Stimulated activated naive CD8-positive, alpha-beta T cell treated with anti-CD3 and anti-CD28 coated beads, Interleukin-15, Interleukin-2, amounts not matched to agents 100 ng/mL and 50 ng/mL, for 24 hours (primary cell): Measurements from ENCODE around the gene FAM83E.
"Not testable (repeated sequence)": the region's sequence is repeated elsewhere in the genome, so short reads cannot be mapped to it uniquely, and the experiment has no call there.

Source experiments
- H3K27ac Mint-ChIP-seq: one replicate; pipeline ENCODE4 v1.8.0; 2021; ENCODE audit warnings: mild to moderate bottlenecking, mixed read lengths
- H3K27me3 Mint-ChIP-seq: one replicate; pipeline ENCODE4 v1.8.0; 2021; ENCODE audit warnings: mixed read lengths
- H3K36me3 Mint-ChIP-seq: one replicate; pipeline ENCODE4 v1.8.0; 2021; ENCODE audit warnings: low read depth, mixed read lengths
- H3K4me1 Mint-ChIP-seq: one replicate; pipeline ENCODE4 v1.8.0; 2021; ENCODE audit warnings: low read depth, mixed read lengths
- H3K4me3 Mint-ChIP-seq: one replicate; pipeline ENCODE4 v1.8.0; 2021; ENCODE audit warnings: mild to moderate bottlenecking, mixed read lengths
- H3K9me3 Mint-ChIP-seq: one replicate; pipeline ENCODE4 v1.8.0; 2021; ENCODE audit warnings: mixed read lengths

The FAM83E gene

DNA sequence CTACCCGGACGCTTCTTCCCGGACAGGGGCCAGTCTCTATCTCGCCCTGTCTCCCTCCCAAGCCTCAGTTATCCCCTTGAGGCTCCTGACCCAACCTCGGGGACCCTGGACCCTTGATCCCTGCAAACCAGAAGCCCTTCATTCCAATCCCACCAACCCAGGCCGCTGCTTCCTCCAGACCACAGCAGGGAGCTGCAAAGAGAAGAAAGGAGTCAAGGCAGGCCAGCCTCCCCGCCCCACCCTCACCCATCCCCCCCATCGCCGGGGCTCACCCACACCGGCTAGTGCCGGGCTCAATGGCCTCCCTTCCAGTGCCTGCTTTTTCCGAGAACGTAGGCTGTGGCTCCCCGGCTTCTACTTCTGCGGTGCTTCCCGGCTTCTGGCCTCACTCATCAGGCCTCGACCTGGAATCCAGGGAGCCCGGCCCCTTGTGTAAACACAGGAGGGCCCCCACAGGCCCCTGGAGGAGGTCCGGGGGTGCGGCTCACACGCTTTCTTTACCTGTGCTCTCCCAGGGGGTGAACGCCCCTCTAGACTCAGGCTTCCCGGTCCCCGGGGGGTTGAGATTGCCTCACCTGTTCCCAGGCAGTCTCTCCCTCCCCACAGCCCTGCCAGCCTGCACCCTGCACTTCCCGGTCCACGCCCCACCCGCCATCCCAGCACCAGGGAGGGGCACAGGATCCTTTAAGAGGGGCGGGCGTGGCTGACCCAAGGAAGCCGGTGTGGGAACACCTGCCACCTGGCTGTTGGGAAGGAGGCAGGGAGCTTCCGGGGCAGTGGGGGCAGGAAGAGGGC lies at the start of gene FAM83E:
TSS of gene FAM83E (minus strand) at position 641 of the 795 bp plus-strand sequence. CDS start 1,704 bp downstream, outside the sequence.
- Mint-ChIP-seq H3K27ac (peak within 1 kb of the TSS; percentile 66), H3K4me3 (peak within 1 kb of the TSS; percentile 45), H3K9me3 (no peaks in the 10 kb centered on the region), H3K4me1 (peaks cover 34% of the 10 kb centered on the region), H3K27me3 (no peaks in the 10 kb centered on the region), H3K36me3 (peaks cover 55% of the 10 kb centered on the region)

GRCh38 chr19:48664476-48664875 lies 49.6 kb upstream of the FAM83E start:
- Mint-ChIP-seq H3K27ac (no peak overlapping the region), H3K4me1 (peaks cover 9% of the 10 kb centered on the region), H3K4me3 (no peak overlapping the region), H3K36me3 (no peaks in the 10 kb centered on the region), H3K27me3 (no peaks in the 10 kb centered on the region), H3K9me3 (no peaks in the 10 kb centered on the region)

- Mint-ChIP-seq H3K36me3 (no peaks in the 10 kb centered on the region), H3K27ac (no peak overlapping the region), H3K4me3 (no peak overlapping the region), H3K4me1 (peaks cover 9% of the 10 kb centered on the region), H3K9me3 (no peaks in the 10 kb centered on the region), H3K27me3 (no peaks in the 10 kb centered on the region)
Observed at GRCh38 chr19:48663667-48664066, 48.8 kb upstream of the FAM83E start.

DNA sequence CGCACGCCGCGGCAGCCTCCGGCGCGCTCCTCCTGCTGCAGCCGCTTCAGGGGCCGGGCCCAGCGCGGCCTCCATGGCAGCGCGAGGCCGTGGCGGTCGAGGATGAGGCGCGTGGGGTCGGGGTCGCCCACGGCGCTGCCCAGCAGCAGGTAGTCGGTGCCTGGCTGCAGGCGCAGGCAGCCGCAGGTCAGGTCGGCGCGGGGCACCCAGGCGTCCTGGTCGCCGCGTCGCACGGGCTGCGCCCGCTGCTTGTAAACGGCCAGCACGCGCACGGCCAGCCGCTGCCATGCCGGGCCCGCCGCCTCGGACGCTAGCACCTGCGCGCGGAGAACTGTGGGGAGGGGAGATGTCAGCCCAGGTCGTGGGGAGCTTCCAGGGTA lies 46.8 kb upstream of the FAM83E start:
- Mint-ChIP-seq H3K27ac (no peak overlapping the region), H3K9me3 (no peaks in the 10 kb centered on the region), H3K36me3 (no peaks in the 10 kb centered on the region), H3K27me3 (no peaks in the 10 kb centered on the region), H3K4me1 (peaks cover 11% of the 10 kb centered on the region), H3K4me3 (no peak overlapping the region)

DNA sequence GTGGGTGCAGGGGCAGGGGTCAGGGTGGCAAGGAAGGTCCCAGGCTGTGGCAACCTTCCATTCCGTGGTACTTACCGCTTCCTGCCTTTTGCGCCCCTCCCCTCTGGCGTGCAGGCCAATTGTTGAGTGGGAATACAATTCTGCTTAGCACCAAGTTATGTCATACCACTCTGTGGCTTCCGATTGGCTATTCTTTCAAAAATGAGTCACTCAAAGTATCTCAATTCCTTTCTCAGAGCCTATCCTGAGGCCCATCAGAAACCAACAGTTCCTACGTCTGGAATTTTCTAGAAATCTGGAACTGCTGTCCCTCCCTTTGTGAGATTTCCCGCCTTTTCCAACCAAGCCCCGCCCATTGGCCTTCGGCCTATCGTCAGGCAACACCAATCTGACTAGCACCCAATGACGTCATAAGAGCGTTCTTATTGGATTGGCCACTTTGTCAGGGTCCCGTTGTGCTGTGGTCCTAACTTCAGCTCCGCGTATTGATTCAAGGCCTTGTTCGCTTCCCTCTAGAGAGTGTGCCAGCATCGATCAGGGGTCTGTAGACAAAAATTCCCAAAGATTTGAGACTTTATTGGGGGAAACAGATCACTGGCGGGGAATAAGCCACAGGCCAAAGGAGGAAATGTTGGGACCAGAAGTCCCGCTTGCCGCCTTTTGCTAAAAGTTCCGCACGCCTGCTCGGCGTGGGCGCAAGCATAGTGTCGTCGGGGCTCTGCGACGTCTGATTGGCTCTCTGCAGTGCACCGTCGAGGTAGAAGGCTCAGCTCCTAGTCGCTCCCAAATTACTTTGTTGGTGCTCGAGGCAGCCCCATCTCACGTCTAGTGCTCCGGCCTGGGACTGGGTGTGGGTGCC lies 46.2 kb upstream of the FAM83E start:
- Mint-ChIP-seq H3K4me3 (peak overlapping the region; percentile 64), H3K4me1 (peaks cover 12% of the 10 kb centered on the region), H3K36me3 (no peaks in the 10 kb centered on the region), H3K9me3 (no peaks in the 10 kb centered on the region), H3K27ac (peak overlapping the region; percentile 95), H3K27me3 (no peaks in the 10 kb centered on the region)

DNA sequence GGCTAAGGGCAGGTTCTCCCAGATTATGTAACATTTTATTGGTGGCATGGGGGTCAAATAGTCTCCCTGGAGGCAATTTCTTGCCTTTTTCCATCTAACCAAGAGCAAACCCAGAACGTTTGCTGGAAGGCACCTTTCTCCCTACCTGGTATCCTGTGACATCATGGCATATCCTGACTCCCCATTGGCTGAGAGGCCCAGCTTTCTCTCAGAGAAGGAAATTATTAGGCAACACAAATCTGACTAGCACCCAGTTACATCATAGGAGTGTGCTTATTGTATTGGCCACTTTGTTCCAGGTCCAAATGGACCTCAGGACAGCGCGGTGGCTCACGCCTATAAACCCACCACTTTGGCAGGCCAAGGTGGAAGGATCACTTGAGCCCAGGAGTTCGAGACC lies 44.9 kb upstream of the FAM83E start:
- H3K4me1 Mint-ChIP-seq, result peaks cover 12% of the 10 kb centered on the region
- H3K27me3 Mint-ChIP-seq, result no peaks in the 10 kb centered on the region
- H3K9me3 Mint-ChIP-seq, result no peaks in the 10 kb centered on the region
- H3K27ac Mint-ChIP-seq, result no peak overlapping the region
- H3K36me3 Mint-ChIP-seq, result no peaks in the 10 kb centered on the region
- no peak overlapping the region for H3K4me3 Mint-ChIP-seq

DNA sequence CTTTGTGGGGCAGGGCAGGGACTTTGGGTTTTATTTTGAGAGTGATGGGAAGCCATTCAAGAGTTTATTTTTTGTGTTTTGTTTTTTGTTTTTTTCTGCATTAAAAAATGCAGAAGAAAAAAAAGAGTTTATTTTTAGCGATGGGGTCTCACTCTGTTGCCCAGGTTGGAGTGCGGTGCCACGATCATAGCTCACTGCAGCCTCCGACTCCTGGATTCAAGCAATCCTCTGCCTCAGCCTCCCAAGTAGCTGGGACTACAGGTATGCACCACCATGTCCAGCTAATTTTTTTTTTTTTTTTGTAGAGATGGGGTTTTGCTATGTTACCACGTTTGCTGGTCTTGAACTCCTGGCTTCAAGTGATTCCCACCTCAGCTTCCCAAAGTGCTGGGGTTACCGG lies 43.6 kb upstream of the FAM83E start:
- Mint-ChIP-seq H3K27ac (no peak overlapping the region), H3K4me3 (no peak overlapping the region), H3K27me3 (no peaks in the 10 kb centered on the region), H3K36me3 (no peaks in the 10 kb centered on the region), H3K9me3 (no peaks in the 10 kb centered on the region), H3K4me1 (peaks cover 12% of the 10 kb centered on the region)

DNA sequence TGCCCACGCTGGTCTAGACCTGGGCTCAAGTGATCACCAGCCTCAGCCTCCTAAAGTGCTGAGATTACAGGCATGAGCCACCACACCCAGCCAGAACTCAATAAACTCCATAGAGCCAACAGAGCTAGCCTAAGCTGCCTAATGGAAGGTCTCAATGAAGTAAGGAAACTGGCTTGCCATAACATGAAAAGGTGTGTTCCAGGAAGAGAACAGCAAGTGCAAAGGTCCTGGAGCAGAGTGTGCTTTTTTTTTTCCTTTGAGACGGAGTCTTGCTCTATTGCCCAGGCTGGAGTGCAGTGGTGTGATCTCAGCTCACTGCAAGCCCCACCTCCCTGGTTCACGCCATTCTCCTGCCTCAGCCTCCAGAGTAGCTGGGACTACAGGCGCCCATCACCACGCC lies 43.0 kb upstream of the FAM83E start:
- not testable (repeated sequence) for H3K27ac Mint-ChIP-seq, H3K36me3 Mint-ChIP-seq, H3K4me3 Mint-ChIP-seq, H3K9me3 Mint-ChIP-seq, H3K27me3 Mint-ChIP-seq
- peaks cover 12% of the 10 kb centered on the region for H3K4me1 Mint-ChIP-seq

DNA sequence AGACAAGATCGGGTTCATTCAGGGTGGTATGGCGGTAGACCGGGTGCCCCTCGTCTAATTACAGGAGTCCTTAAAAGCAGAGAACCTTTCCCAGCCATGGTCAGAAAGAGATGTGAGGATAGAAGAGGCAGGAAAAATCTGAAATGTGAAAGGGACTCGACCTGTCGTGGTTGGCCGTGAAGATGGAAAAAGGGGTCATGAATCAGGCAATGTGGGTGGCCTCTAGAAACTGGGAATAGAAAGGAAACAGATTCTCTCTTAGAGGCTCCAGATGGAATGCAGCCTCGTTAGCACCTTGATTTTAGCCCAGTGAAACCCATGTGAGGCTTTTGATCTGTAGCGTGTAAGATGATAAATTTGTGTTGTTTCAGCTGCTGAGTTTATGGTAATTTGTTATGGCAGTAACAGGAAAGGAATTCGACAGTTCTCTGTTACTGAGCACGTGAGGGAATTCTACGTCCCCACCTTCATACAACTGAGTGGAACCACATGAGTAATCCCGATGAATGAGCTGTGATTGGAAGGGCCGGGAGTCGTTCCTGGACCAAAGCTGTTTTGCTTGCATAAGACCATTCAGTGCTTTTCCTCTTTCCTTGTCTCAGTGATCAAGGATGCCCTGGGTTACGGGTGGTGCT lies 42.1 kb upstream of the FAM83E start:
- Mint-ChIP-seq H3K27me3 (no peaks in the 10 kb centered on the region), H3K4me3 (no peak overlapping the region), H3K36me3 (no peaks in the 10 kb centered on the region), H3K4me1 (peaks cover 16% of the 10 kb centered on the region), H3K9me3 (no peaks in the 10 kb centered on the region), H3K27ac (no peak overlapping the region)

DNA sequence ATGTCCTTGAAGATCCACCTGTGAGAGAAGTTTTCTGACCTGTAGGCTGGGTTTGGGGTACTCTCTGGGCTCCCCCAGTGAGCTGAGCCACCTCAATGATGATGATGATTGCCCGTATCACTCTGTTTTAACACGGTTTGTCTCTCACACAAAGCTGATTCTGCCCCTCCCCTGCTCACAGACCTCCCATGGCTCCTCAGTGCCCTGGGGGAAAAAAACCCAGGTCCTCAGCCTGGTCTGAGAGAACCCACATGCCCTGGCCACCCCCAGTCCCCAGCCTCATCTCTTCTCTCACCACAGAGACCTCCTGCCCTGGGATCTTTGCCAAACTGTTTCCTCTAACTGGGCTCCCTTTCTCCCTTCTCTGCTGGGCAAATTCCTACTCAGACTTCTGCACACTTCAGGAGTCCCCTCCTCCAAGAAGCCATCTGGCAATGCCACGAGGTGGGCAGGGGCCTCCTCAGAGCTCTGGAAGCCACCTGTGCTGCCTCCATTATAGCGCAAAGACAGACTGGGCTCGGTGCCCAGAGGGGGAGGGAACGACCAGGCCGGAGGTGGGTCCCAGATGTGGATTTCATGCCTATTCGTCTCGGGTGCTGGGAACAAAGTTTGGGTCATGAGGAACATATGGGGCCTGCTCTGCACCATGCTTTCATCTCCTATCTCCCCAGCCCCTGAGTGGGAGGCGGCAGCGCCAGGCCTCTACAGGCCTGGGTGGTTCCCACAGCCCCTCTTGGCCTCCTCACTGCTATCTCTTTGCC lies 39.6 kb upstream of the FAM83E start:
- Mint-ChIP-seq H3K27ac (no peak overlapping the region), H3K4me1 (peaks cover 10% of the 10 kb centered on the region), H3K27me3 (no peaks in the 10 kb centered on the region), H3K4me3 (no peak overlapping the region), H3K36me3 (no peaks in the 10 kb centered on the region), H3K9me3 (no peaks in the 10 kb centered on the region)

GRCh38 chr19:48651683-48652048 lies 36.8 kb upstream of the FAM83E start:
- Mint-ChIP-seq H3K27ac (no peak overlapping the region), H3K27me3 (no peaks in the 10 kb centered on the region), H3K4me1 (peaks cover 24% of the 10 kb centered on the region), H3K4me3 (no peak overlapping the region), H3K9me3 (no peaks in the 10 kb centered on the region), H3K36me3 (no peaks in the 10 kb centered on the region)

GRCh38 chr19:48650974-48651682 lies 36.3 kb upstream of the FAM83E start:
- Mint-ChIP-seq H3K9me3 (no peaks in the 10 kb centered on the region), H3K4me3 (no peak overlapping the region), H3K27ac (peak overlapping the region; percentile 13)

DNA sequence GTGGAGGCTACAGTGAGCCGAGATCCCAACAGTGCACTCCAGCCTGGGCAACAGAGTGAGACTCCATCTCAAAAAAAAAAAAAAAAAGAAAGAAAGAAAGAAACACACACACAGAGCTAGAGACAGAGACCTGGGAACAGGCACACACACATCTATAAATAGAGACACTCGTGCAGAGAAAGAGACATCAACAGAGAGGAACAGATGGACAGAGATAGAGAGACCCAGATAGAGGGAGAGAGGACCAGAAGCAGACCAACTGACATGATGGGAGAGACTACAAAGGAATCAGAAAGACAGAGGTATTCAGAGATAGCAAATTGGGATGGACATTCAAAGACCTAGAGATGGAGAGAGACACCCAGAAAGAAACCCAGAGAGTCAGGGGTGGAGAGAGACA lies 33.3 kb upstream of the FAM83E start:
- Mint-ChIP-seq H3K4me1 (peaks cover 44% of the 10 kb centered on the region), H3K27me3 (no peaks in the 10 kb centered on the region), H3K4me3 (no peak overlapping the region), H3K36me3 (no peaks in the 10 kb centered on the region), H3K9me3 (no peaks in the 10 kb centered on the region), H3K27ac (no peak overlapping the region)

More at GRCh38 chr19:48650974-48651682, 36.3 kb upstream of the FAM83E start:
- no peaks in the 10 kb centered on the region for H3K36me3 Mint-ChIP-seq
- peaks cover 26% of the 10 kb centered on the region for H3K4me1 Mint-ChIP-seq
- H3K27me3 Mint-ChIP-seq, result no peaks in the 10 kb centered on the region

GRCh38 chr19:48646722-48647216 lies 31.9 kb upstream of the FAM83E start:
- peaks cover 41% of the 10 kb centered on the region for H3K4me1 Mint-ChIP-seq
- no peaks in the 10 kb centered on the region for H3K9me3 Mint-ChIP-seq
- H3K27ac Mint-ChIP-seq, result peak overlapping the region; percentile 87
- no peaks in the 10 kb centered on the region for H3K36me3 Mint-ChIP-seq
- H3K4me3 Mint-ChIP-seq, result peak overlapping the region; percentile 57
- H3K27me3 Mint-ChIP-seq, result no peaks in the 10 kb centered on the region
